ENCODE results near the gene MACROD2.

GRCh38 chr20:13960525-13960924, 34.8 kb upstream of the MACROD2 start:
- TF ChIP-seq, protein P1, sequence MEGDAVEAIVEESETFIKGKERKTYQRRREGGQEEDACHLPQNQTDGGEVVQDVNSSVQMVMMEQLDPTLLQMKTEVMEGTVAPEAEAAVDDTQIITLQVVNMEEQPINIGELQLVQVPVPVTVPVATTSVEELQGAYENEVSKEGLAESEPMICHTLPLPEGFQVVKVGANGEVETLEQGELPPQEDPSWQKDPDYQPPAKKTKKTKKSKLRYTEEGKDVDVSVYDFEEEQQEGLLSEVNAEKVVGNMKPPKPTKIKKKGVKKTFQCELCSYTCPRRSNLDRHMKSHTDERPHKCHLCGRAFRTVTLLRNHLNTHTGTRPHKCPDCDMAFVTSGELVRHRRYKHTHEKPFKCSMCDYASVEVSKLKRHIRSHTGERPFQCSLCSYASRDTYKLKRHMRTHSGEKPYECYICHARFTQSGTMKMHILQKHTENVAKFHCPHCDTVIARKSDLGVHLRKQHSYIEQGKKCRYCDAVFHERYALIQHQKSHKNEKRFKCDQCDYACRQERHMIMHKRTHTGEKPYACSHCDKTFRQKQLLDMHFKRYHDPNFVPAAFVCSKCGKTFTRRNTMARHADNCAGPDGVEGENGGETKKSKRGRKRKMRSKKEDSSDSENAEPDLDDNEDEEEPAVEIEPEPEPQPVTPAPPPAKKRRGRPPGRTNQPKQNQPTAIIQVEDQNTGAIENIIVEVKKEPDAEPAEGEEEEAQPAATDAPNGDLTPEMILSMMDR (optimal IDR thresholded peaks at IDR 0.05 in 1 of 3, IDR thresholded peaks at IDR 0.05 in 1 of 3, conservative IDR thresholded peaks at IDR 0.05 in 1 of 3; ENCODE audit: extremely low read depth in 1 of 3, insufficient read depth in 2 of 3, low read length in 3 of 3), result no peak
- TF ChIP-seq EZH2 (IDR thresholded peaks at IDR 0.05; ENCODE audit: low read length), result no peak
